Measurements from ENCODE around the gene RBBP6.
"Not testable (repeated sequence)": the region's sequence is repeated elsewhere in the genome, so short reads cannot be mapped to it uniquely, and the experiment has no call there.

RBBP6 gene

DNA sequence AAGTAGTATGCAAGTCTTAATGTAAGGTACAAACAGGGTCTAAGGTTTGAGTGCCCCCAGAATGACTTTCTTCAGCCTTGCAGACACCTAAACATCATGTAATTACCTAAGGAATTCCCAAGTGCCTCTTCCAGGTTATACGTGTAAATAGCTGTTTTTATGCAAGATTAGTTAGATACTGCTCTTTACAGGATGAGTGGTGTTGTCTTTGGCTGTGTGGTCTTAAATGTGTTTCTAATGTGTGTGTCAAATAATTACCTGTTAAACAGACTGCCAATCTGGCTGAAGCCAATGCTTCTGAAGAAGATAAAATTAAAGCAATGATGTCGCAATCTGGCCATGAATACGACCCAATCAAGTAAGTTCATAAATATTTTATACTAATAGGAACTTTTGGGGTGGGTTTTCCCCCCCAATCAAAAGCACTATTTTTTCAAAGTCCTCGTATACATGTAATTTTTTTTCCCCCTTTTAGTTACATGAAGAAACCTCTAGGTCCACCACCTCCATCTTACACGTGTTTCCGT, 16.0 kb downstream of the RBBP6 start:
- DNase-seq (ENCODE audit: low read depth, low spot score) = no peak
- Histone ChIP-seq H3K9me3 (ENCODE audit: low read depth, low read length) (no peaks in the 10 kb centered on the region), H3K4me3 (no peak overlapping the region), H3K9ac (ENCODE audit: insufficient read length) (no peak overlapping the region), H3K27ac (peak overlapping the region; percentile 22; the same call in 1 of the 2 replicates), H3K36me3 (ENCODE audit: insufficient read depth, low read length) (peaks cover 95% of the 10 kb centered on the region)
- TF ChIP-seq POLR2AphosphoS5 (IDR thresholded peaks at IDR 0.05; ENCODE audit: borderline replicate concordance, low read depth, low read length) (no peak), EZH2 (IDR thresholded peaks at IDR 0.05) (no peak), FOXP2 (optimal IDR thresholded peaks at IDR 0.05; ENCODE audit: control extremely low read depth, extremely low read length, insufficient read depth) (no peak)

DNA sequence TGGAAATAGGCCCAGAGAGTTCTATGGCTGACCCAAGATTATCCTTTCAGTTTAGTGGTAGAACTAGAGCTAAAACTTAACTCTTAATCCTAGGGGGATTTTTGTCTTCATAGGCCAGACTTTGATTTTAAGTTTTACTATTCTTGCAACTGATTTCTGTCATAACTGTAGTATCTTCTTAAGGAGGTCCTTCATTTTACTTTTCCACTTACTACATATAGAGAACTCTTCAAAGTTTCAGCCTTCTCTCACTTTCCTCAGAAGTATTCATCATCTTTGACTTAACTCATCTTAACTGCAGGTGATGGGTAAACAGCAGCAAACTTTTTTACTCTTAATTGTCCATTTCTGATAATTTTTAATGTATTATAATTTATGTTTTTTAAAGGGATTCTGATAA, 23.4 kb downstream of the RBBP6 start:
- no peak for TF ChIP-seq POLR2AphosphoS5 (IDR thresholded peaks at IDR 0.05; ENCODE audit: borderline replicate concordance, low read depth, low read length)
- no peak for TF ChIP-seq FOXP2 (optimal IDR thresholded peaks at IDR 0.05; ENCODE audit: control extremely low read depth, extremely low read length, insufficient read depth)
- TF ChIP-seq EZH2 (IDR thresholded peaks at IDR 0.05) = no peak
- no peak for DNase-seq (ENCODE audit: low read depth, low spot score)
- Histone ChIP-seq H3K27ac (no peak overlapping the region), H3K9ac (ENCODE audit: insufficient read length) (no peak overlapping the region), H3K36me3 (ENCODE audit: insufficient read depth, low read length) (peaks cover 100% of the 10 kb centered on the region), H3K4me3 (no peak overlapping the region), H3K9me3 (ENCODE audit: low read depth, low read length) (no peaks in the 10 kb centered on the region)

DNA sequence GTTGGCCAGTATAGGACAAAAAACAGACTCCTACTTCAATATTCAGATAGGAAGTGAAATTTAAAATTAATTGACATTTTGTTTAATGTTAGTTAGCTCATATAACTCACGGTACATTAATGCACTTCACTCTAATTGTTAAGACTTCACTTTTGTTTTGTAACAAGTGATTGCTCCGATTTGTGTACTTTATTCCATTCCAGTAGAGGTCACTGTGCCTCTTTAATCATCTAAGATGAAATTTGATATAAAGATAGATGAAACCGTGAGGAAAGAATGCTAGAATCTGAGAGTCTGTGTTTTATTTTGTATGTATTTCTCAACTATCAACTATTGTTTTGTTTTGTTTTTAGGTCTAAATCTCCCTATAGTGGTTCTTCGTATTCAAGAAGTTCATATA, 29.0 kb downstream of the RBBP6 start:
- no peak for TF ChIP-seq FOXP2 (optimal IDR thresholded peaks at IDR 0.05; ENCODE audit: control extremely low read depth, extremely low read length, insufficient read depth)
- TF ChIP-seq POLR2AphosphoS5 (IDR thresholded peaks at IDR 0.05; ENCODE audit: borderline replicate concordance, low read depth, low read length) = no peak
- TF ChIP-seq EZH2 (IDR thresholded peaks at IDR 0.05) = no peak
- H3K9ac ChIP-seq (ENCODE audit: insufficient read length) = no peak overlapping the region
- H3K27ac ChIP-seq = no peak overlapping the region
- peak; percentile 16 for DNase-seq (ENCODE audit: low read depth, low spot score)
- H3K9me3 ChIP-seq (ENCODE audit: low read depth, low read length) = no peaks in the 10 kb centered on the region
- no peak overlapping the region for H3K4me3 ChIP-seq
- H3K36me3 ChIP-seq (ENCODE audit: insufficient read depth, low read length) = peaks cover 98% of the 10 kb centered on the region

DNA sequence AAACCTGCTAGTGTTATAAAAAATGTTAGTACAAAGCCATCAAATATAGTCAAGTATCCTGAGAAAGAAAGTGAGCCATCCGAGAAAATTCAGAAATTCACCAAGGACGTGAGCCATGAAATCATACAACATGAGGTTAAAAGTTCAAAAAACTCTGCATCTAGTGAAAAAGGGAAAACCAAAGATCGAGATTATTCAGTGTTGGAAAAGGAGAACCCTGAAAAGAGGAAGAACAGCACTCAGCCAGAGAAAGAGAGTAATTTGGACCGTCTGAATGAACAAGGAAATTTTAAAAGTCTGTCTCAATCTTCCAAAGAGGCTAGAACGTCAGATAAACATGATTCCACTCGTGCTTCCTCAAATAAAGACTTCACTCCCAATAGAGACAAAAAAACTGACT, 31.7 kb downstream of the RBBP6 start:
- DNase-seq (ENCODE audit: low read depth, low spot score) = no peak
- H3K27ac ChIP-seq = peak overlapping the region; percentile 79
- H3K9me3 ChIP-seq (ENCODE audit: low read depth, low read length) = no peaks in the 10 kb centered on the region
- H3K4me3 ChIP-seq = no peak overlapping the region
- H3K36me3 ChIP-seq (ENCODE audit: insufficient read depth, low read length) = peaks cover 71% of the 10 kb centered on the region
- TF ChIP-seq EZH2 (IDR thresholded peaks at IDR 0.05) (no peak), FOXP2 (optimal IDR thresholded peaks at IDR 0.05; ENCODE audit: control extremely low read depth, extremely low read length, insufficient read depth) (no peak), POLR2AphosphoS5 (IDR thresholded peaks at IDR 0.05; ENCODE audit: borderline replicate concordance, low read depth, low read length) (no peak)
- peak overlapping the region; percentile 18 for H3K9ac ChIP-seq (ENCODE audit: insufficient read length)

DNA sequence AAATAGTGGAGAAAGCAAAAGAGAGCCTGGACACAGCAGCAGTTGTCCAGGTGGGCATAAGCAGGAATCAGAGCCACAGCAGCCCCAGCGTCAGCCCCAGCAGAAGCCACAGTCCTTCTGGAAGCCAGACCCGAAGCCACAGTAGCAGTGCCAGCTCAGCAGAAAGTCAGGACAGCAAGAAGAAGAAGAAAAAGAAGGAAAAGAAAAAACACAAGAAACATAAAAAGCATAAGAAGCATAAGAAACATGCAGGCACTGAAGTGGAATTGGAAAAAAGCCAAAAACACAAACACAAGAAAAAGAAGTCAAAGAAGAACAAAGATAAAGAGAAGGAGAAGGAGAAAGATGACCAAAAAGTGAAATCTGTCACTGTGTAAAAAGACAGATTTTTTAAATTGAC, 32.7 kb downstream of the RBBP6 start:
- no peak for DNase-seq (ENCODE audit: low read depth, low spot score)
- TF ChIP-seq FOXP2 (optimal IDR thresholded peaks at IDR 0.05; ENCODE audit: control extremely low read depth, extremely low read length, insufficient read depth) (no peak), POLR2AphosphoS5 (IDR thresholded peaks at IDR 0.05; ENCODE audit: borderline replicate concordance, low read depth, low read length) (no peak), EZH2 (IDR thresholded peaks at IDR 0.05) (no peak)
- no peak overlapping the region for H3K9ac ChIP-seq (ENCODE audit: insufficient read length)
- no peak overlapping the region for H3K4me3 ChIP-seq
- peaks cover 61% of the 10 kb centered on the region for H3K36me3 ChIP-seq (ENCODE audit: insufficient read depth, low read length)
- H3K9me3 ChIP-seq (ENCODE audit: low read depth, low read length) = no peaks in the 10 kb centered on the region
- peak overlapping the region; percentile 79 for H3K27ac ChIP-seq

DNA sequence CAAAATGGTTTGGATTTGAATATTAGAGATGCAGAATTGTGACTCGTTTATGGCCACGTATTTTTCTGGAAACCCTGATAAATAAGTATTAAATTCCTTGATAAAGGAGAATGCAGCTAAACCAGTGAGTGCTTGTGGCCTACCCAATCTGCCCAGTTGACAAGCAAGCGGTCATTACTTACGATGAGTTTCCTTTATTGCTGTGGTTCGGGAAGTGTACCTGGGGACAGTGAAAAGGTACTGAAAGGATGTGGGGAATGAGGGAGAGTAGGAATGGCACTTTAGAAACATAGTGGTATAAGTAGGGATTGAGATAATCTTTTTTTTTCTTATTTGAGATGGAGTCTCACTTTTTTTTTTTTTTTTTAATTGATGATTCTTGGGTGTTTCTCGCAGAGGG, 33.8 kb downstream of the RBBP6 start:
- H3K36me3 ChIP-seq (ENCODE audit: insufficient read depth, low read length) = peaks cover 51% of the 10 kb centered on the region
- DNase-seq (ENCODE audit: low read depth, low spot score) = no peak
- TF ChIP-seq POLR2AphosphoS5 (IDR thresholded peaks at IDR 0.05; ENCODE audit: borderline replicate concordance, low read depth, low read length) (no peak), FOXP2 (optimal IDR thresholded peaks at IDR 0.05; ENCODE audit: control extremely low read depth, extremely low read length, insufficient read depth) (no peak), EZH2 (IDR thresholded peaks at IDR 0.05) (no peak)
- H3K27ac ChIP-seq = peak overlapping the region; percentile 79
- no peak overlapping the region for H3K4me3 ChIP-seq
- no peaks in the 10 kb centered on the region for H3K9me3 ChIP-seq (ENCODE audit: low read depth, low read length)
- H3K9ac ChIP-seq (ENCODE audit: insufficient read length) = no peak overlapping the region

- not testable (repeated sequence) for H3K4me3 ChIP-seq; H3K9me3 ChIP-seq (ENCODE audit: low read depth, low read length); H3K27ac ChIP-seq; H3K9ac ChIP-seq (ENCODE audit: insufficient read length); DNase-seq (ENCODE audit: low read depth, low spot score)
- H3K36me3 ChIP-seq (ENCODE audit: insufficient read depth, low read length) = peaks cover 34% of the 10 kb centered on the region
These were observed 35.4 kb downstream of the RBBP6 start for GRCh38 chr16:24574515-24575485.

DNA sequence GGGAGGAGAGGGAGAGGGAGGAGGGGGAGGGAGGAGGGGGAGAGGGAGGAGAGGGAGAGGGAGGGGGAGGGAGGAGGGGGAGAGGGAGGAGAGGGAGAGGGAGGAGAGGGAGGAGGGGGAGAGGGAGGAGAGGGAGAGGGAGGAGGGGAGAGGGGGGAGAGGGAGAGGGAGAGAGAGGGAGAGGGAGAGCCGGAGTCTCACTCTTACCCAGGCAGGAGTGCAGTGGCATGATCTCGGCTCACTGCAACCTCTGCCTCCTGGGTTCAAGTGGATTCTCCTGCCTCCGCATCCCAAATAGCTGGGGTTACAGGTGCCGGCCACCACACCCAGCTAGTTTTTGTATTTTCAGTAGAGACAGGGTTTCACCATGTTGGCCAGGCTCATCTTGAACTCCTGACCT, 36.4 kb downstream of the RBBP6 start:
- not testable (repeated sequence) for H3K4me3 ChIP-seq; H3K27ac ChIP-seq; DNase-seq (ENCODE audit: low read depth, low spot score); H3K9me3 ChIP-seq (ENCODE audit: low read depth, low read length); H3K9ac ChIP-seq (ENCODE audit: insufficient read length)
- H3K36me3 ChIP-seq (ENCODE audit: insufficient read depth, low read length) = peaks cover 25% of the 10 kb centered on the region

- H3K9ac ChIP-seq (ENCODE audit: insufficient read length) = no peak overlapping the region
- no peak for DNase-seq (ENCODE audit: low read depth, low spot score)
- H3K4me3 ChIP-seq = no peak overlapping the region
- H3K27ac ChIP-seq = no peak overlapping the region
- H3K36me3 ChIP-seq (ENCODE audit: insufficient read depth, low read length) = peaks cover 11% of the 10 kb centered on the region
- TF ChIP-seq EZH2 (IDR thresholded peaks at IDR 0.05) (no peak), POLR2AphosphoS5 (IDR thresholded peaks at IDR 0.05; ENCODE audit: borderline replicate concordance, low read depth, low read length) (no peak), FOXP2 (optimal IDR thresholded peaks at IDR 0.05; ENCODE audit: control extremely low read depth, extremely low read length, insufficient read depth) (no peak)
- H3K9me3 ChIP-seq (ENCODE audit: low read depth, low read length) = no peaks in the 10 kb centered on the region
These were observed 37.8 kb downstream of the RBBP6 start for GRCh38 chr16:24577167-24577566.
